Endodermal cell (in vitro differentiated cells): ENCODE data around the gene GCNT2. TPM values are rescaled to one million over a fixed set of nuclear protein-coding genes. Genes with fewer than 3 reads are reported as not detected.

Source experiments
- DNase-seq: peaks from one replicate; pipeline ENCODE4 v3.0.0-alpha.2; 2017
- H3K27ac ChIP-seq: 2 replicates; pipeline ENCODE4 v1.5.1; 2013; ENCODE audit warnings: mild to moderate bottlenecking, low read depth, low read length, moderate library complexity
- H3K27me3 ChIP-seq: 2 replicates; pipeline ENCODE4 v1.6.1; 2013; ENCODE audit warnings: mild to moderate bottlenecking, low read length, moderate library complexity; ENCODE audit not compliant: insufficient read depth, control insufficient read depth, poor library complexity, severe bottlenecking
- H3K36me3 ChIP-seq: 2 replicates; pipeline ENCODE4 v1.7.0; 2013; ENCODE audit warnings: mild to moderate bottlenecking, low read length, moderate library complexity; ENCODE audit not compliant: control insufficient read depth, insufficient read depth
- H3K4me1 ChIP-seq: one replicate; pipeline ENCODE4 v1.7.0; 2013; ENCODE audit warnings: low read length; ENCODE audit not compliant: control insufficient read depth, insufficient read depth
- H3K4me3 ChIP-seq: 2 replicates; pipeline ENCODE4 v1.5.1; 2013; ENCODE audit warnings: mild to moderate bottlenecking, low read length, moderate library complexity
- H3K9ac ChIP-seq: 2 replicates; pipeline ENCODE4 v1.6.1; 2013; ENCODE audit warnings: mild to moderate bottlenecking, low read length, moderate library complexity; ENCODE audit not compliant: poor library complexity, severe bottlenecking; ENCODE audit errors: extremely low read depth
- H3K9me3 ChIP-seq: 2 replicates; pipeline ENCODE4 v1.6.1; 2013; ENCODE audit warnings: mild to moderate bottlenecking, low read length, moderate library complexity; ENCODE audit not compliant: control insufficient read depth
- H3K27ac Mint-ChIP-seq: 2 replicates; pipeline ENCODE4 v1.8.0; 2020; ENCODE audit warnings: mixed read lengths
- H3K27me3 Mint-ChIP-seq: 2 replicates; pipeline ENCODE4 v1.8.0; 2021; ENCODE audit warnings: mild to moderate bottlenecking, mixed read lengths; ENCODE audit not compliant: insufficient read depth
- H3K36me3 Mint-ChIP-seq: 2 replicates; pipeline ENCODE4 v1.8.0; 2020; ENCODE audit warnings: low read depth, mixed read lengths
- H3K4me1 Mint-ChIP-seq: 2 replicates; pipeline ENCODE4 v1.8.0; 2020; ENCODE audit warnings: mixed read lengths
- H3K4me3 Mint-ChIP-seq: 2 replicates; pipeline ENCODE4 v1.8.0; 2020; ENCODE audit warnings: mild to moderate bottlenecking, moderate library complexity, mixed read lengths
- H3K9me3 Mint-ChIP-seq: 2 replicates; pipeline ENCODE4 v1.8.0; 2020; ENCODE audit warnings: mild to moderate bottlenecking, mixed read lengths
- WGBS, 2 experiments: methylation state at CpG; one replicate each; pipeline versions ENCODE4 v1.1.5 to v1.1.7; 2013; ENCODE audit warnings: missing lambda C conversion rate in 2 of 2, mixed read lengths in 1 of 2; ENCODE audit not compliant: insufficient coverage in 1 of 2, insufficient read length in 1 of 2; 5-methylcytosine and 5-hydroxymethylcytosine counted together
- total RNA-seq, 2 donors: library from RNA; stranded (reverse); fragmentation: NEBNext Ultra II Directional in 1 of 2; extraction: Animal tissue kit (Norgen Biotek cat#: 25700) in 1 of 2; gene quantifications; 2 replicates in 1 of 2; 3 replicates in 1 of 2; pipeline ENCODE4 v1.2.1, GENCODE V29; 2021
- TF ChIP-seq, protein P1 (sequence below): fragments of 200-600 bp; sonication (generic); conservative IDR thresholded peaks from 2 replicates; pipeline ENCODE4 v1.5.0; 2021; ENCODE audit warnings: antibody characterized with exemption, mild to moderate bottlenecking

Gene GCNT2
- total RNA-seq, 2 donors from 2014 or later: 23.3 to 24.9 TPM

DNA sequence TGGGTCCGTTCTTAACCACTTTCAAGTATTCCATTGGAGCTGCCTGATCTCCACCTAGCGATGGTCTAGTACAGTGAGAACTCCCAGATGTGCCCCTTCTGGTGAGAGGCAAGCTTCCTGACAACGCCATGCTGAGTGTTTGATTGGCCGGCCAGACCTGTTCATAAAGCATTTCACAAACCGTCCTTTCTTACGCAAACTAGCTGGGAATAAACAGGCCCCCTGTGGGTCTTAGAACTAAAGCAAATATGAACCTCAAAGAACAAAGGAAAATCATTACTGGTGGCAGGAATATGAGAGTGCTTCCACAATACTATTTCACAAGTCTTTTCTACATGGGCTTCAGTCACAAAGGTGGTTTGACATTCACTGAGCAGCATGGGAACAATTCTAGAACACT is 15.6 kb upstream of the GCNT2 start:
- no peak overlapping the region for H3K27ac ChIP-seq
- H3K36me3 Mint-ChIP-seq: no peaks in the 10 kb centered on the region
- H3K36me3 ChIP-seq: no peaks in the 10 kb centered on the region
- 59 to 76% methylated on average over 4 to 6 of the region's 6 CpGs for WGBS, 2 experiments
- H3K9me3 Mint-ChIP-seq: no peaks in the 10 kb centered on the region
- H3K27me3 Mint-ChIP-seq: no peaks in the 10 kb centered on the region
- peak; percentile 67 for DNase-seq
- TF ChIP-seq, protein P1, sequence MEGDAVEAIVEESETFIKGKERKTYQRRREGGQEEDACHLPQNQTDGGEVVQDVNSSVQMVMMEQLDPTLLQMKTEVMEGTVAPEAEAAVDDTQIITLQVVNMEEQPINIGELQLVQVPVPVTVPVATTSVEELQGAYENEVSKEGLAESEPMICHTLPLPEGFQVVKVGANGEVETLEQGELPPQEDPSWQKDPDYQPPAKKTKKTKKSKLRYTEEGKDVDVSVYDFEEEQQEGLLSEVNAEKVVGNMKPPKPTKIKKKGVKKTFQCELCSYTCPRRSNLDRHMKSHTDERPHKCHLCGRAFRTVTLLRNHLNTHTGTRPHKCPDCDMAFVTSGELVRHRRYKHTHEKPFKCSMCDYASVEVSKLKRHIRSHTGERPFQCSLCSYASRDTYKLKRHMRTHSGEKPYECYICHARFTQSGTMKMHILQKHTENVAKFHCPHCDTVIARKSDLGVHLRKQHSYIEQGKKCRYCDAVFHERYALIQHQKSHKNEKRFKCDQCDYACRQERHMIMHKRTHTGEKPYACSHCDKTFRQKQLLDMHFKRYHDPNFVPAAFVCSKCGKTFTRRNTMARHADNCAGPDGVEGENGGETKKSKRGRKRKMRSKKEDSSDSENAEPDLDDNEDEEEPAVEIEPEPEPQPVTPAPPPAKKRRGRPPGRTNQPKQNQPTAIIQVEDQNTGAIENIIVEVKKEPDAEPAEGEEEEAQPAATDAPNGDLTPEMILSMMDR: peak; percentile 54
- H3K4me1 ChIP-seq: no peaks in the 10 kb centered on the region
- H3K27me3 ChIP-seq: no peaks in the 10 kb centered on the region
- H3K9ac ChIP-seq: no peak overlapping the region
- H3K9me3 ChIP-seq: no peaks in the 10 kb centered on the region
- no peak overlapping the region for H3K27ac Mint-ChIP-seq
- H3K4me3 ChIP-seq: no peak overlapping the region
- no peak overlapping the region for H3K4me3 Mint-ChIP-seq
- H3K4me1 Mint-ChIP-seq: peaks cover 5% of the 10 kb centered on the region

DNA sequence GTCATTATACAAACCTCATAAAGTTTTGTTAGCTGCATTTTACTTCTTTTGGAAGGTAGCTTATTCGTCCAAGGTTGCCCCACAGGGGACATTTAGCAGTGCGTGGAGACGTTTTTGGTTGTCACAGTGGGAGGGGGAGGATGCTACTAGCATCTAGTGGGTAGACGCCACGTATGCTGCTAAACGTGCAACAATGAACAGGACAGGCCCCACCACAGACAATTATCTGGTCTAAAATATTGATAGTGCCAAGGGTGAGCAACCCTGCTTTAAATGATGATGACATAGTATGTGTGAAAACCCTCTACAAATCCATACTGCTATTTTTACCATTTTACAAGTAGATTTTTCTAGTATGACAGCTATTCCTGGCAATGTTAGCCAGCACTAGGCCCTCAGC is 13.9 kb upstream of the GCNT2 start:
- Histone ChIP-seq H3K4me3 (no peak overlapping the region), H3K9me3 (no peaks in the 10 kb centered on the region), H3K27me3 (no peaks in the 10 kb centered on the region), H3K27ac (no peak overlapping the region), H3K9ac (no peak overlapping the region), H3K4me1 (no peaks in the 10 kb centered on the region), H3K36me3 (no peaks in the 10 kb centered on the region)
- no peak for DNase-seq
- Mint-ChIP-seq H3K4me1 (peaks cover 10% of the 10 kb centered on the region), H3K36me3 (no peaks in the 10 kb centered on the region), H3K9me3 (no peaks in the 10 kb centered on the region), H3K4me3 (no peak overlapping the region), H3K27me3 (no peaks in the 10 kb centered on the region), H3K27ac (no peak overlapping the region)
- WGBS, 2 experiments: 83 to 88% methylated on average over 3 to 6 of the region's 6 CpGs
- TF ChIP-seq, protein P1: no peak

- H3K27me3 Mint-ChIP-seq: no peaks in the 10 kb centered on the region
- H3K36me3 Mint-ChIP-seq: no peaks in the 10 kb centered on the region
- 97 to 100% methylated on average over 3 to 5 of the region's 5 CpGs for WGBS, 2 experiments
These were observed 13.4 kb upstream of the GCNT2 start for GRCh38 chr6:10507715-10508114.

More at GRCh38 chr6:10507715-10508114, 13.4 kb upstream of the GCNT2 start:
- Mint-ChIP-seq H3K9me3 (no peaks in the 10 kb centered on the region), H3K4me1 (peaks cover 10% of the 10 kb centered on the region), H3K27ac (no peak overlapping the region), H3K4me3 (no peak overlapping the region)
- TF ChIP-seq, protein P1: no peak
- H3K27ac ChIP-seq: no peak overlapping the region
- H3K4me3 ChIP-seq: no peak overlapping the region
- H3K27me3 ChIP-seq: no peaks in the 10 kb centered on the region
- no peaks in the 10 kb centered on the region for H3K36me3 ChIP-seq
- no peaks in the 10 kb centered on the region for H3K9me3 ChIP-seq
- DNase-seq: no peak
- H3K4me1 ChIP-seq: no peaks in the 10 kb centered on the region
- H3K9ac ChIP-seq: no peak overlapping the region
